Embryonic facial prominence (tissue), 1 donor: Measurements from ENCODE around the gene CCT3.
"Not testable (repeated sequence)": the region's sequence is repeated elsewhere in the genome, so short reads cannot be mapped to it uniquely, and the experiment has no call there.

Experiments
- DNase-seq: peaks from one replicate; pipeline ENCODE4 v3.0.0-alpha.2; 2016; ENCODE audit errors: extremely low spot score

Gene CCT3

DNA sequence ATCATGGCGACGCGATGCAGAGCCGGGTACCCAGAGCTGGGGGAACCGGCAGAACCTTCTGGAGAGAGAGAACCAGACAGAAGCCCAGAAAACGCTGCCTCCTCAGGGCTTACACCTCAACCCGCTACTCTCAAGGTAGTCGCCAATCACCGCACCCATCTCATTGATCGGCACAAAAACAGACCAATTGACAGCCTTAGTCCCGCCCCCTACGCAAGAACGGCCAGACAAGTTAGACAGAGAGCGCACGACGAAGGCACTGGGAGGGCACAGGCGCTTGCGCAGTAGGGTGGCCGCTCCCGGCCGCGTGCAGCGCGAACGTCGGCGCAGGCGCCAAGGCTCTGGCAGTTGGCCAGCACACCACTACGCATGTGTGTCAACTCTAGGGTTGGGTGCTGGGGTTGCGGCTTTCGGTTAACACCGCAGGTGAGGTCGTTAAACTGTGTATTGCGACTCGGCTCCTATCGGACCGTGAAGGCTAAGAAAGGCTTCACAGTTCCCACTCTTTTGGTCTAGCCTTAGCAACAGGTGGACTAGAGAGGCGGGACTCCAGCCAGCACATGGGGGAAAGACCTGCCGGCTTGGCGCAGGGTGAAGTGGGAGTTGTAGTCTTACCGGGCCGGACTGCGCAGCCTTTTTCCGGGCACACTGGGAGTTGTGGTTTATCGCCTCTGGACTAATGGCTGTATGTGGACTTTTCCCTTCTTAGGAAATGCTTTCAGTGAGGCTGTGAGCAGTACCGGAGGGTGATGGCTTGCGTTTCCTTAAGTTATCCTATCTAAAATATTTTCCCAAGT is at the start of gene CCT3, which contains the start of gene TSACC:
Gene CCT3 (minus strand): TSS at position 113 of the 797 bp plus-strand sequence. CDS start 108 bp downstream, at position 5.
Gene TSACC (plus strand): TSS at position 347 of the 797 bp plus-strand sequence. CDS start 1,232 bp downstream, outside the sequence.
- DNase-seq = peak; percentile 99

DNA sequence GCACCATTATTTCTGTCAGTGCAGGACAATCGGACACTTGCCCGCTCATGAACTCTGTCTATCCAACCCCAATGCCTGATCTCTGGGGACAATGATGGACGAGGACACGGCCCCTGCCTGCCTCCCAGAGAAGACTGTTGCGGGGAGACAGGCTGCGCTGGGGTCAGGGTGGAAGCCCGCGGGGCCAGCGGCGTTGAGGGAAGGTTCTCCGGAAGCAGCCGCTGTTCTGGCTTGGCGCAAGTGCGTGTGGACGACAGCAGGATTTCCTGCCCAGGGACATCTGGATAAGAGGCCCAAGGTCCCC is 49.7 kb upstream of the CCT3 start:
- no peak for DNase-seq

DNA sequence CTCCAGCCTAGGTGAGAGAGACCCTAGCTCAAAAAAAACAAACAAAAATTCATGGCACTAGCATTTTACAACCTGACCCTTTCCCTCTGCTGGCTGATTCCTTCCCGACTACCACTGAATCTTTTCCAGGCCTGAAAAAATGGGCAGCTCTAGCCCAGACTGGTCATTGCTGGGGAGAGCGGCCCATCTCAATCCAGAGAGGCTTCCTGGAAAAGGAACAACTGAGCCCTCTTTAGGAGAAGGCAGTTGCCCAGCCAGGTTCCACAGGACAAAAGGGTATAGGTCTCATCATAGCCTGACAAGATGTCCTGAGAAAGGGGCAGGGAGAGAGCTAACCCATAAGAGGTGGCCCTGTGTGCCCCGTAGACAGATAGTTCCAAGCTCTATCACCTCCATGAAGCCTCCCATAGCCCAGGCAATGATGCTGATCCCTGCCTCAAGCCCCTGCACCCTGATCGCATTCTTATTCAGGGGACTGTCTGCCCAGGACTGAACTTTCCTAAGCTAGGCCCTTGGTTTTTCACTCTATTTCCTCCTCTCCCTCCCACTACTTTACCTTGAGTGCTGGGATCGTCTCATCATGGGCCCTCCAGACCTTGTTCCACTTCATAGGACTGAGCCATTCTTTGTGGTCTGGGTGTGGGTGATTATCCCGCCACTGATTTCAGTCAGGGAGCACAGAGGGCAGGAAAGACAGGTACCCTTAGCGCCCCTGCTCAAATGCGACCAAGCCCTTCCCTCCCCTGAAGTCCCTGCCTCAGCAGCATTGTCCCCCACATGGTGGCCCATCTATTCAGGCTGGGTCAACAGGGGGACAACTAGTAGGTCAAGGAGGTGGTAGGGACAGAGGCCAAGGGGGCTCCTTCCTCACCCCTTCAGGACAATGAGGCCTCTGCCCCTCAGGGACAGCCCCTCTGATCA is 49.1 kb upstream of the CCT3 start:
- DNase-seq = no peak

DNA sequence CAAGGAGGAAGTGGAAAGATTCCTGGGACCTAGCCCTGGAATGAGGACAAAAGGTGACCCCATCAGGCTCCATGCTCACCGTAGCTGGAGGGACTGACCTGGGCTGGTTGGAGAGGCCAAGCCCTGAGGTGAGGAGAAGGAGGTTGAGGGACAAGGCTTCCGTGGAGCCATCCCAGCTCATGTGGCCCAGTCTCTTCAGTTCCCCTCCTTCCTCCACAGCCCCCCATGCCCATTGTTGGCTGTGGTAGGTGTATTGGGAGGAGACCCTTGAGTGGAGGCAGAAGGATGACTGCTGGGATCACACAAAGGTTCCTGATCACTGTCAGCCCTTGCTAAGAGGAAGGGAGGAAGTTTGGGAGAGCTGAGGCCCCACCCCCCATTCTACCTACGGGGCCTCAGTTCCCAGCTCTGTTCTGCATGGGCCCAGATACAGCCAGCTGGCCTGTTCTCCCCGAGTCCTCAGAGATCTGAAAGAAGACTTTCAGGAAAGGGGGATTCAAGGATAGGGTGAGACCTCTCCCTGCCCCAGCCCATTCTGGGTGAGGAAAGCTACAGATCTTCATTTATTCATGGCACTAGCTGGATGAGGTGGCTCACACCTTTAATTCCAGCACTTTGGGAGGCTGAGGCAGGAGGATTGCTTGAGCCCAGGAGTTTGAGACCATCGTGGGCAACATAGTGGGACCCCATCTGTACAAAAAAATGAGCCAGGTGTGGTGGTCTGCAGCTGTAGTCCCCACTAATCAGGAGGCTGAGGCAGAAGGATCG is 48.2 kb upstream of the CCT3 start:
- no peak for DNase-seq

DNA sequence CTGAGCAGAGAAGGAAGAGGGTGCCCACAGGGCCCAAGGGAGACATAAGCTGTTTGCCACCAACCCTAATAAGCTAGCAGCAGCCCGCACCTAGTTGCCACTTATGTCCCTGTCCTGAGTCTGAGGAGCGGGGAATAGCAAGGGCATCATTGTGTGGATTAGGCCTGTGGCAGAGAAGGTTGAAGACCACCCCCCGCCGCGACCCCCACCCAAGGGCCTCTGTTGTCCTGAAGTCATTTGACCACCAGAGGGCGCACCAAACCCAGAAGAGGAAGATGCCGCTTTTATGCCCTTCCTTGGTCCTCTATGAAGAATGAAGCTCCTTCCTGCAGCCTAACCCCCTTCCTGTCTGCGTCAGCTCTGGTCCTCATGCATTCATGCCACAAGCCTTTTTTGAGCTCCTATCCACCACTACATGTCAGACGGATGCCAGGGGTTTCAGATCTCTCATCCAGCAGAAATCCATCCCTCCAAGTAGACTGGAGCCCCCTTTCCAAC is 47.5 kb upstream of the CCT3 start:
- peak; percentile 48 for DNase-seq

DNA sequence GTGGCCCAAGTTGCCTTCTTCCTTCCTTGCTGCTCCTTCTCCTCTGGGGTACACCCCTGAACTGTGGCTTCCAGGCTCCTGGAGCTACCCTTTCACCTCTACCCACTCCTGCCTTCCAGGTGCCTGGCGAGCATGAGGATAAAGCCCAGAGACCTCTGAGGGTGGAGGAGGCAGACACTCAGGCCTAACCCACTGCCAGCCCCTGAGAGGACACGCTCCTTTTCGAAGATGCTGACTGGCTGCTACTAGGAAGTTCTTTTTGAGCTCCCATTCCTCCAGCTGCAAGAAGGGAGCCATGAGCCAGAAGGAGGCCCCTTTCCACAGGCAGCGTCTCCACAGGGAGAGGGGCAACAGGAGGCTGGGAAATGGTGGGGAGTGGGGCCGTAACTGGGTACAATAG is 46.6 kb upstream of the CCT3 start:
- DNase-seq = no peak

DNA sequence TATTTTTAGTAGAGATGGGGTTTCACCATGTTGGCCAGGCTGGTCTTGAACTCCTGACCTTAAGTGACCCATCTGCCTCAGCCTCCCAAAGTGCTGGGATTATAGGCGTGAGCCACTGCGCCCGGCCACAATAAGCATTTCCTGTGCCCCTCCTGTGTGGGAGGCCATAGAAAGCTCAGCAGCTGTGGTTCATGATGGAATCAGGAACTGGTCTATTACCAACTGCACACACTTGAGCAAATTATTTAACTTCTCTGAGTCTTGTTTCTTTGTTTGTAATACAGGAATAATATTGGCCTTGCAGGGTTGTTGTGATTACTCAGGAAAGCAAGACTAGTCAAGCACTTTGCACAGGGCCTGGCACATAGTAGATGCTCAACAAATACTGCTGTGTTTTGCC is 45.9 kb upstream of the CCT3 start:
- no peak for DNase-seq

DNA sequence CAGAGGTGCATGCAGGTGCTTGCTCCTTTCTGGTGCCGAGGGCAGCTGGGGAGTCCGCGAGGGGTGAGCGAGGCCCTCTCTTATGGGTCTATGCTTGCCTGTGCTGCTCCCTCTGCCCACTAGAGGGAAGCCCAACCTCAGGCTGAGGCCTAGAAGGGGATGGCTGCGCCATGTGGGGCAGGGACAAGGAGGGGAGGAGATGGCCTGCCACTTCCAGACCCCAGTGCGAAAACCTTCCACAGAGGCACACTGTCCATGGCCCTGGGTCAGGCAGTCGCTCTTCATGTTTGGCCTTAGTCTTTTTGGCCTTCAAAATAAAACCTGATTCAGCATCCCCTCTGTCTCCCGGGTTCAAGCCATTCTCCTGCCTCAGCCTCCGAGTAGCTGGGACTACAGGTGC is 44.9 kb upstream of the CCT3 start:
- DNase-seq = no peak

DNA sequence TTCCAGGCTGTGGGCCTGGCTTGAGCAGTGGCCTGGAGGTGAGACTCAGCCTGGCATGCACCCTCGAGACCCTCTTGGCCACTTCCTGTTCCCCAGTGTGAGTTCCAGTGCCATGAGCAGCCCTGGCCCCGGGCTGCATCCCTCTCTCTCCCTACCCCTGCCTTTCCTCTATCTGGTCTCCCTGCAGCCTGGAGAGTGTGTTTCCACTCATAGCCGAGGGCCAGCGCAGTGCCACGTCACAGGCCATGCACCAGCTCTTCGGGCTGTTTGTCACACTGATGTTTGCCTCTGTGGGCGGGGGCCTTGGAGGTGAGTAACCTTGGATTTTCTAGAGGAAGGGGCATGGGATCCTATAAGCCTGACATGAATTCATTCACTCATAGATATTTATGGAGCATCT is 44.5 kb upstream of the CCT3 start:
- no peak for DNase-seq

DNA sequence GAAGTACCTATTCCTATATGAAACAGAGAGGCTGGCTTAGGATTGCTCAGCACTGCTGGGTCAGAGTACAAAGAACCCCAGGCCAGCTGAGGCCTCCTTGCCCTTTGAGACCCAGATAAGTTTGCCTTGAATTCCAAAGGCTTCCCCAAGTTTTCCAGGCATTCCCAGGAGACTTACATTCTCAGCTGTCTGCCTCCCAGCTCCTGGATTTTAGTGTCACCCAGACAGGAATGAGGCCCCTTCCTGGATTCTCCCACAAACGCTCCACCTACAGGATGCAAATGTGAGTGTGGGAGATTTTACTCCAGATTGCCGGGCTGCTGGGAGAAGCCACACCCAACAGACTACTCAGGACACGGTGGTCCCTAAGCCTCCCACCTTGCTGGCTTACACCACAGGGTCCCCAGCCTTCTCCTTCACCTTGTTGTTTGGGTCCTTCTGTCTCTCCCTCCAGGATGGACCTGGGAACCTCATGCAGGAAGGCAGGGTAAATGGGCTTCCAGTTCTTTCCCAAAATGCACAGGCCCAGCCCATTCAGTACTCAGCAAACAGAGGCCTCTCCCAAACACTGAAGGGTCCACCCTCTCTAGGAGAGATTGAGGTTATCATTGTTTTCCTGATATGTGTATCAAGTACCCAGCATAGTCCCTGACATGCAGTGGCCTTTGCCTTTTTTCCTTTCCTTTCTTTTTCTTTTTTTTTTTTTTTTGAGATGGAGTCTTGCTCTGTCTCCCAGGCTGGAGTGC is 41.5 kb upstream of the CCT3 start:
- no peak for DNase-seq

DNA sequence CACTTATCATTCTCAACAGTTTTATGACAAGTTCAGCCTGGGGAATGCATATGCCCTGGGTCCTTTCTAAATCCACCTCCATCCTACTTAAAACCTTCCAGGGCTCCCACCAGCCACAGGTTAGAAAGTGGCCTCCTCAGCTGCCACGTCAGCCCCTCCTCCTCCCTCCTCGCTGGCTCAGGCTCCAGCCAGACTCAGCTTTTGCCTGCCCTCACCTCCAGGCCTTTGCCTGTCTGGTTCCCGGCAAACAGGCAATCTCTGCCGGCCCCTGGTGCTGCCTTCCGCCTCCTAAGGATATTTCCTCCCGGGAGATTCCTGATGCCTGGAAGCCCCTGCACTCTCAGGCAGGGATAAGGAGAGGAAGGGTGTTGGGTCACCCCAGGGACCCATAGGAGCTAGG is 40.5 kb upstream of the CCT3 start:
- DNase-seq = no peak

DNA sequence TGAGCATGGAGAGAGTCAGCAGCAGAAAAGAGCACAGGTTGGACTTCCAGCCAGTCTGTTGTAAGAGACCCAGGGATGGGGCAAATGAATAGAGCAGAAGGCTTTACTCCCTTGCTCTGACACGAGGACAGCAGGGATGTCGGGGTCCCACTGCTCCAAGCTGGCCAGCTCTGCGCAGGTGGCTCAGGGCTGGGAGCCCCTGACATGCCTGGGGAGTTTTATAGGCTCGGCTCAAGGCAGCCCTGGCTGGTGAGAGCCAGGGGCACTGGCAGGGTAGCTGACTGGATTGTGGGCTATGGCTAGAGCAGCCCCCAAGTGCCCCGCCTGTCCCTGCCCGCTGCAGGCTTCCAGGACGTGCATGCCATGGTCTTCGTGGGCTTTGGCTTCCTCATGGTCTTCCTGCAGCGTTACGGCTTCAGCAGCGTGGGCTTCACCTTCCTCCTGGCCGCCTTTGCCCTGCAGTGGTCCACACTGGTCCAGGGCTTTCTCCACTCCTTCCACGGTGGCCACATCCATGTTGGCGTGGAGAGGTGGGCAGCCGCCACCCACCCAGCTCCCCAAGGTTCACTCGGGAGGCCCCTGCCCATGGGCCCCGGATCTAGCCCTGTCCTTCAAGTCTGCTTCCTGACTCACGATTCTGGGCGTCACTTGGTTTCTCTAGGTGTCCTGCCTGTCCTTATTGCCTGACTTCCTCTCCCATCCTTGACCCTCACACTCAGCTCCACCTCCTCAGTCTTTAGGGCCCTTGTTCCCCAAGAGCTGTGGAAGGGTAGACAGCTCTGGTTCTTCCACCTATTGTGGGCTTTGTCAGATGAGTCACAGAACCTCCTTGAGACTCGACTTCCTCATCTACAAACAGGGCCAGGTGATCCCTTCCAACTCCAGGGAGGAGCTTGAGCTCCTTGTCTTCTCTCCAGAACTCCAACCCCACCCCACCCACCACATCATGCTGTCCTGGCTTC is 39.1 kb upstream of the CCT3 start:
- DNase-seq = no peak

DNA sequence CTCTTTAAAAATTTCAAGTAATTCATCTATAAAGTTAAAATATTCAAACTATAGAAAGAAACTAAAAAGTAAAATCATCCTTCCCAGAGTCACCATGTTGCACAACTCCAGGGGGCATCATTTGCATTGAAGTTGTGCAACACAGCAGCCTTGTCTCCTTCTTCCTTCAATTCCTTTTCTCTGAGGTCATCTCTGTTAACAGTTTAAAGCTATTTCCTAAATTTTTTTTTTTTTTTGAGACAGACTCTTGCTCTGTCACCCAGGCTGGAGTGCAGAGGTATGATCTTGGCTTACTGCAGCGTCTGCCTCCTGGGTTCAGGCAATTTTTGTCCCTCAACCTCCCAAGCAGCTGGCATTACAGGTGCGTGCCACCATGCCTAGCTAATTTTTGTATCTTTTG is 38.1 kb upstream of the CCT3 start:
- no peak for DNase-seq

DNA sequence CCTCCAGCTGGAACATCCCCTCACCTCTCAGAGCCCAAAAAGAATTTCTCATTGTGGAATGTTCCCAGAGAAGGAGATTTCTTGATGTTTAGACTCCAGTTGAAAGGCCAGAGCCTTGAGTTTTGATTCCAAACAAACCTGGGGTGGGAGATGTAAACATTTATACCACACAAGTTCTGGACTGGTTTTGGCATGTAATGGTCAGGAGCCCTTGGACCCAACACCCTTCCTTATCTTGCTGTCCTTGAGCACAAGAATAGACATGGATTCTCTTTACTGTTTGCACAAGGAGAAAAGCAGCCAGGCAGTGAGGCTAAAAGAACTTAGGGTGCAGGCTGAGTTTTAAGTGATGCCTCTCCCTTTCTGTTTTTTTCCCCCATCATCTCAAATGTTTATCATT is 35.5 kb upstream of the CCT3 start:
- DNase-seq = no peak

DNA sequence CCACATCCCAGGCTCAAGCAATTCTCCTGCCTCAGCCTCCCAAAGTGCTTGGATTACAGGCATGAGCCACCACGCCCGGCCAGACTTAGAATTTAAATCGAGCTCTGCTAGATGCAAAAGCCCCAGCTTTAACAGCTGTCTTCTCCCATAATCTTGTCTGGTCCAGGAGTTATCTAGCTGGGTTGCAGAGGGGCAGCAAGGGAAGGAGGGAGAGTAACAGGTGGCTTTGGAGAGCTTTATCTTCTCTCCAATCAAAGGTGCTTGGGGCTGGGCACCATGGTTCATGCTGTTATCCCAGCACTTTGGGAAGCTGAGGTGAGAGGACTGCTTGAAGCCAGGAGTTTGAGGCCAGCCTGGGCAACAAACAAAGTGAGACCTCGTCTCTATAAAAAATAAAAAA is 34.8 kb upstream of the CCT3 start:
- no peak for DNase-seq

DNA sequence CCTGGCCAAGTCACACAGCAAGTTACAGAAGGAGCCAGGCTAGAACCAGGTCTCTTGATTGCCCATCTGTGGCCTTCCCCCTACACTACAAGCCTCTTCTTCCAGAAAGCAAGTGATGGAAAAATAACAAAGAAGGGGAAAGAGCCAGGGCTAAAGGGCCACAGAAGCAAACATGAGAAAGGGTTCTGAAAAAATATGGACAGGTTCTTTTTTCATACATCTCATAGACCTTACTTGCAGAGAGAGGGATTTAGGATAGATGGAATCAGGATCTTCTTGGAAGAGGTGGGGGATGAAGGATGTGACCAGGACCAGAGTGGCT is 34.1 kb upstream of the CCT3 start:
- DNase-seq = no peak

DNA sequence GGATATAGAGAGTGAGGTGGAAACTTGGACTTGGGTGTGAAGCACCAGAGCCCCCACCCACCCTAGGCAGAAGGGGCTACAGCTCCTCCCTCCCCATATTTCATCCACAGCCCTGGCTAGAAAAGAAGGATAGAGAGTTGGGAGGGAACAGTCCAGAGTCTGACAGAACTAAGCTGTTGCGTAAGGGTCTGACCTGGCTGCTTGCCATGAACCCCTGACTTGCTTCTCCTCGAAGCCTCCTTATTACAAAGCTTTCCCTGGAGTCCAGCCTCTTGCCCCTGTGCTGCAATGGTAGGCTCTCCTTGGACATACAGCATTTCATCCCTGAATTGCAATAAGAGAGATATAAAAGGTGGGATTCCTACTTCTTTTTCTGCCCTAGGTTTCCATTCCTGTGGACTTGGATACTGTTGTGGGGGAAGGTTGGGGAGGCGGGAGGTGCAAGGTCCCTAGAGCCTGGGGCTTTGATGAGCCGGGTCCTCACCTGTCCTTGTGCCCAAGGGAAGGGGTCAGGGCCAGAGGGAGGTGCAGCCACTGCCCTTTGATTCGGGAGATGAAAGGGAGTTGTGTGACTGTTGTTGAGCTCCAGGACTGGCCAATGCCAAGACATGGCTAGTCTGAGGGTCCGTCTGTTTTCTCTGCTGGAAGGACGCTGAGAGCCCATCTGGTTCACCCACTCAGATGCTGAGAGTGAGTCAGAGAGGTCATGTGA is 33.6 kb upstream of the CCT3 start:
- DNase-seq = no peak

DNA sequence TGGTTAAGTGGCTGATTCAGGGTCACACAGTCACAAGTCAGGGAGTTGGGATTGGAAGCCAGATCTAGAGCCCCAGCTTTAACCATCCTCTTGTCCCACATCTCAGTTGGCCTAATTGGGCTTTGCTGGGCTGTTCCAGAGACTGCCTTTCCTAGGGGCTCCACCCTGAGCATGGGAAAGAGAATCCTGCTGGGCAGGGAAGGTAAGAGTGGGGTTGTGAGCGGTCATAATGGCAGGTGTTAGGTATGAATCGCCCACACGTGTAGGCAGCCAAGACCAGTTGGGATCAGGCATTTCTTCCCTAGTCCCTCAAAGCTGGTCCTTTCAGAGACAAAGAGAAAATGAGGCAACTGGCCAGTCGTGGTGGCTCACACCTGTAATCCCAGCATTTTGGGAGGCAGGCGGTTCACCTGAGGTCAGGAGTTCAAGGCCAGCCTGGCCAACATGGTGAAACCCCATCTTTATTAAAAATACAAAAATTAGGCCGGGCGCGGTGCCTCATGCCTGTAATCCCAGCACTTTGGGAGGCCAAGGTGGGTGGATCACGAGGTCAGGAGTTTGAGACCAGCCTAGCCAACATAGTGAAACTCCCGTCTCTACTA is 31.7 kb upstream of the CCT3 start:
- not testable (repeated sequence) for DNase-seq
